ENCODE data around the gene SPATA3. TPM values are rescaled to one million over a fixed set of nuclear protein-coding genes. Genes with fewer than 3 reads are reported as not detected.

SPATA3 gene
- not detected in 2 replicates for total RNA-seq

GRCh38 chr2:230995821-230996220 is at the start of gene SPATA3:
Gene SPATA3, plus strand, starts transcription at chr2:230996121. Its CDS starts 113 bp downstream, at chr2:230996234.

GRCh38 chr2:231037202-231037730 is 41.3 kb downstream of the SPATA3 start, which contains the start of gene C2orf72:
Gene C2orf72, plus strand, starts transcription at chr2:231037523. Its CDS starts 43 bp downstream, at chr2:231037566.

GRCh38 chr2:231056453-231057416 is 60.8 kb downstream of the SPATA3 start, which contains the start of gene PSMD1:
Gene PSMD1, plus strand, starts transcription at chr2:231056867. Its CDS starts 159 bp downstream, at chr2:231057026.

Other genes starting within 250 kb of the SPATA3 start
- 63.4 and 97.1 TPM in 2 replicates for gene ITM2C, start 131.2 kb upstream of the SPATA3 start, total RNA-seq
- gene GPR55, start 70.9 kb upstream of the SPATA3 start, total RNA-seq = not detected in 2 replicates
- 0.17 TPM in 1 of 2 replicates, not detected in the other for gene C2orf72, start 41.4 kb downstream of the SPATA3 start, total RNA-seq
- gene PSMD1, start 60.7 kb downstream of the SPATA3 start, total RNA-seq = 114 and 159 TPM in 2 replicates
- 9.8 and 15.3 TPM in 2 replicates for gene HTR2B, start 128.9 kb downstream of the SPATA3 start, total RNA-seq
- 81.9 and 105 TPM in 2 replicates for gene ARMC9, start 202.5 kb downstream of the SPATA3 start, total RNA-seq